Colonic mucosa (tissue), 4 donors: ENCODE data around the gene INSYN1. TPM values are rescaled to one million over a fixed set of nuclear protein-coding genes. Genes with fewer than 3 reads are reported as not detected.

ENCODE experiments used
- DNase-seq: peaks from one replicate; pipeline ENCODE4 v3.0.0-alpha.2; 2020
- H3K27ac ChIP-seq: fragments of 200-600 bp; one replicate; pipeline ENCODE4 v1.8.0; 2021
- H3K27me3 ChIP-seq: fragments of 200-600 bp; one replicate; pipeline ENCODE4 v1.8.0; 2021
- H3K36me3 ChIP-seq: fragments of 200-600 bp; one replicate; pipeline ENCODE4 v1.8.0; 2021
- H3K4me1 ChIP-seq: fragments of 200-600 bp; one replicate; pipeline ENCODE4 v1.8.0; 2021; ENCODE audit warnings: mild to moderate bottlenecking
- H3K4me3 ChIP-seq: fragments of 200-600 bp; one replicate; pipeline ENCODE4 v1.8.0; 2021
- H3K9ac ChIP-seq, 2 donors: one replicate each; pipeline ENCODE4 v1.7.0; 2013; ENCODE audit warnings: control low read depth in 2 of 2, low read depth in 2 of 2, low read length in 2 of 2
- H3K9me3 ChIP-seq: fragments of 200-600 bp; one replicate; pipeline ENCODE4 v1.8.0; 2021
- CTCF ChIP-seq: fragments of 200-600 bp; IDR thresholded peaks from one replicate; pipeline ENCODE4 v1.8.0; 2022; ENCODE audit warnings: antibody characterized with exemption, mild to moderate bottlenecking
- intact Hi-C: fragments of 100-400 bp; cut with DNase I; formaldehyde crosslinking; loops from one replicate; pipeline ENCODE4 v1.14.1; 2022
- total RNA-seq, 2 donors: library from RNA; stranded (reverse); fragmentation: NEBNext Ultra II Directional in 1 of 2; extraction: Animal tissue kit (Norgen Biotek cat#: 25700) in 1 of 2; gene quantifications; one replicate each; pipeline ENCODE4 v1.2.1, GENCODE V29; 2021
- donor health status: healthy.
- donor health status: DM: no; HTN: no; CAD: no.
- donor health status: DM: no; HTN: no; CAD: no.

Gene INSYN1
- total RNA-seq, 2 donors from 2014 or later = 0.32 to 0.58 TPM

GRCh38 chr15:73718694-73719093 lies 34.5 kb downstream of the INSYN1 start:
- no peaks in the 10 kb centered on the region for H3K27me3 ChIP-seq
- intact Hi-C loops = no loop called here
- no peak overlapping the region for H3K4me3 ChIP-seq
- H3K27ac ChIP-seq = no peak overlapping the region
- no peak for TF ChIP-seq CTCF
- H3K36me3 ChIP-seq = no peaks in the 10 kb centered on the region
- no peaks in the 10 kb centered on the region for H3K9me3 ChIP-seq
- H3K9ac ChIP-seq = no peak overlapping the region
- DNase-seq = no peak
- no peaks in the 10 kb centered on the region for H3K4me1 ChIP-seq

- no peak for DNase-seq
- intact Hi-C loops = no loop called here
- Histone ChIP-seq H3K9me3 (no peaks in the 10 kb centered on the region), H3K4me3 (no peak overlapping the region), H3K27ac (no peak overlapping the region), H3K4me1 (no peaks in the 10 kb centered on the region), H3K9ac (no peak overlapping the region), H3K27me3 (no peaks in the 10 kb centered on the region), H3K36me3 (no peaks in the 10 kb centered on the region)
- TF ChIP-seq CTCF = no peak
Measured at GRCh38 chr15:73717802-73718201, 35.3 kb downstream of the INSYN1 start.

GRCh38 chr15:73717206-73717605 lies 35.9 kb downstream of the INSYN1 start:
- Histone ChIP-seq H3K27me3 (no peaks in the 10 kb centered on the region), H3K9me3 (no peaks in the 10 kb centered on the region), H3K4me3 (no peak overlapping the region), H3K27ac (no peak overlapping the region), H3K4me1 (no peaks in the 10 kb centered on the region), H3K36me3 (no peaks in the 10 kb centered on the region), H3K9ac (no peak overlapping the region)
- no peak for DNase-seq
- no peak for TF ChIP-seq CTCF
- intact Hi-C loops = no loop called here

GRCh38 chr15:73716417-73716816 lies 36.7 kb downstream of the INSYN1 start:
- H3K27me3 ChIP-seq = no peaks in the 10 kb centered on the region
- H3K27ac ChIP-seq = no peak overlapping the region
- no peaks in the 10 kb centered on the region for H3K4me1 ChIP-seq
- no peak overlapping the region for H3K9ac ChIP-seq
- no peaks in the 10 kb centered on the region for H3K9me3 ChIP-seq
- no peak for TF ChIP-seq CTCF
- DNase-seq = no peak
- intact Hi-C loops = no loop called here
- H3K4me3 ChIP-seq = no peak overlapping the region
- no peaks in the 10 kb centered on the region for H3K36me3 ChIP-seq

GRCh38 chr15:73715417-73715816 lies 37.7 kb downstream of the INSYN1 start:
- intact Hi-C loops = no loop called here

More at GRCh38 chr15:73715417-73715816, 37.7 kb downstream of the INSYN1 start:
- Histone ChIP-seq H3K36me3 (no peaks in the 10 kb centered on the region), H3K9me3 (no peaks in the 10 kb centered on the region), H3K27me3 (no peaks in the 10 kb centered on the region), H3K4me1 (no peaks in the 10 kb centered on the region), H3K4me3 (no peak overlapping the region), H3K27ac (no peak overlapping the region), H3K9ac (no peak overlapping the region)
- DNase-seq = no peak
- no peak for TF ChIP-seq CTCF
